Caki2 (cell line): ENCODE measurements around the gene CENPO. TPM values are rescaled to one million over a fixed set of nuclear protein-coding genes. Genes with fewer than 3 reads are reported as not detected.

ENCODE experiments used
- total RNA-seq: library from RNA; depleted of rRNA; stranded (reverse); fragments of >200 nt; shearing (Covaris generic); gene quantifications from 2 replicates; pipeline ENCODE4 v1.2.3, GENCODE V29; 2014; ENCODE audit warnings: low replicate concordance; rRNA removed

The CENPO gene
- total RNA-seq, 1 experiment from 2014 or later, result 45.1 TPM

Other genes with a start within 250 kb of the CENPO start
- gene PTRHD1, start within 50 bp of the CENPO start, total RNA-seq, result 42.3 and 60.5 TPM in 2 replicates
- 16.9 and 50.9 TPM in 2 replicates for gene ADCY3, start 126.8 kb downstream of the CENPO start, total RNA-seq
- gene DNAJC27, start 178.5 kb downstream of the CENPO start, total RNA-seq, result 1.1 and 5.2 TPM in 2 replicates
- 0.71 and 6.7 TPM in 2 replicates for gene EFR3B, start 248.7 kb downstream of the CENPO start, total RNA-seq